Hippocampal formation (tissue), 2 donors: Measurements from ENCODE around the gene CYP2A7.
"Not testable (repeated sequence)": the region's sequence is repeated elsewhere in the genome, so short reads cannot be mapped to it uniquely, and the experiment has no call there.

ENCODE experiments used
- DNase-seq, 2 donors: peaks; one replicate each; lab custom pipeline; 2025; lab: John Stamatoyannopoulos, UW

CYP2A7 gene

GRCh38 chr19:40896843-40897789 is 15.1 kb upstream of the CYP2A7 start:
- DNase-seq = not testable (repeated sequence)

- no peak for DNase-seq
Observed at GRCh38 chr19:40896418-40896796, 14.4 kb upstream of the CYP2A7 start.

- no peak for DNase-seq
Observed at GRCh38 chr19:40893112-40893511, 11.1 kb upstream of the CYP2A7 start.

- DNase-seq = no peak
Observed at GRCh38 chr19:40889366-40889765, 7.3 kb upstream of the CYP2A7 start.

- DNase-seq = no peak
Observed at GRCh38 chr19:40888191-40888590, 6.2 kb upstream of the CYP2A7 start.

- not testable (repeated sequence) for DNase-seq
Observed at GRCh38 chr19:40884187-40884931, 2.3 kb upstream of the CYP2A7 start.

GRCh38 chr19:40879349-40879748 is 2.7 kb downstream of the CYP2A7 start:
- not testable (repeated sequence) for DNase-seq

- not testable (repeated sequence) for DNase-seq
Observed at GRCh38 chr19:40875526-40875951, 6.5 kb downstream of the CYP2A7 start.

GRCh38 chr19:40874874-40875273 is 7.2 kb downstream of the CYP2A7 start:
- DNase-seq = not testable (repeated sequence)

GRCh38 chr19:40873873-40874272 is 8.2 kb downstream of the CYP2A7 start:
- DNase-seq = not testable (repeated sequence)

- DNase-seq = no peak
Observed at GRCh38 chr19:40872209-40872608, 9.8 kb downstream of the CYP2A7 start.

GRCh38 chr19:40867701-40868100 is 14.3 kb downstream of the CYP2A7 start:
- no peak for DNase-seq

- not testable (repeated sequence) for DNase-seq
Observed at GRCh38 chr19:40864739-40865496, 17.1 kb downstream of the CYP2A7 start.

GRCh38 chr19:40862785-40863184 is 19.2 kb downstream of the CYP2A7 start:
- no peak for DNase-seq

- DNase-seq = no peak
Observed at GRCh38 chr19:40862333-40862732, 19.7 kb downstream of the CYP2A7 start.

GRCh38 chr19:40858109-40858508 is 23.9 kb downstream of the CYP2A7 start:
- DNase-seq = no peak

- not testable (repeated sequence) for DNase-seq
Observed at GRCh38 chr19:40852467-40853152, 29.4 kb downstream of the CYP2A7 start.

GRCh38 chr19:40850277-40850676 is 31.8 kb downstream of the CYP2A7 start, which contains the start of gene CYP2A6:
Gene CYP2A6, minus strand, starts transcription at chr19:40850447. Its CDS starts 21 bp downstream, at chr19:40850426.
- not testable (repeated sequence) for DNase-seq

- DNase-seq = not testable (repeated sequence)
Observed at GRCh38 chr19:40846722-40847121, 35.3 kb downstream of the CYP2A7 start.

GRCh38 chr19:40843653-40844052 is 38.4 kb downstream of the CYP2A7 start:
- not testable (repeated sequence) for DNase-seq

- not testable (repeated sequence) for DNase-seq
Observed at GRCh38 chr19:40842997-40843652, 38.9 kb downstream of the CYP2A7 start.
